ENCODE measurements around the gene AAGAB.
A peak's percentile ranks its signal among the peaks of the same experiment; 100 is the strongest.
"Not testable (repeated sequence)": the region's sequence is repeated elsewhere in the genome, so short reads cannot be mapped to it uniquely, and the experiment has no call there.

Gene AAGAB
- total RNA-seq: 18.1 to 43.0 reads per million in 2 donors

GRCh38 chr15:67254238-67255175 is at the start of gene AAGAB, which contains the start of gene IQCH:
Gene AAGAB (minus strand): TSS chr15:67254661. CDS start chr15:67254631, 30 bp downstream.
Gene IQCH (plus strand): TSS chr15:67254786. CDS start chr15:67254897, 111 bp downstream.
- peak; percentile 88 to 97 (median 95) for DNase-seq

- peak in 2 of 5 experiments; percentile 11 to 63 for DNase-seq
Observed at GRCh38 chr15:67303490-67304363, 49.3 kb upstream of the AAGAB start.

- peak in 1 of 5 experiments; percentile 48 for DNase-seq
Observed at GRCh38 chr15:67300266-67301025, 46.0 kb upstream of the AAGAB start.

GRCh38 chr15:67296684-67297083 is 42.2 kb upstream of the AAGAB start:
- DNase-seq: no peak

- no peak for DNase-seq
Observed at GRCh38 chr15:67296188-67296587, 41.7 kb upstream of the AAGAB start.

- DNase-seq: no peak
Observed at GRCh38 chr15:67290319-67290718, 35.9 kb upstream of the AAGAB start.

GRCh38 chr15:67286400-67286799 is 31.9 kb upstream of the AAGAB start:
- not testable (repeated sequence) for DNase-seq

- not testable (repeated sequence) for DNase-seq
Observed at GRCh38 chr15:67285625-67286024, 31.2 kb upstream of the AAGAB start.

GRCh38 chr15:67281714-67282113 is 27.3 kb upstream of the AAGAB start:
- no peak for DNase-seq

- no peak for DNase-seq
Observed at GRCh38 chr15:67280217-67280616, 25.8 kb upstream of the AAGAB start.

GRCh38 chr15:67276666-67277065 is 22.2 kb upstream of the AAGAB start:
- DNase-seq: no peak

- DNase-seq: no peak
Observed at GRCh38 chr15:67274236-67274635, 19.8 kb upstream of the AAGAB start.

GRCh38 chr15:67267951-67268941 is 13.8 kb upstream of the AAGAB start:
- DNase-seq: peak in 1 of 5 experiments; percentile 34

- DNase-seq: no peak
Observed at GRCh38 chr15:67267440-67267839, 13.0 kb upstream of the AAGAB start.

- no peak for DNase-seq
Observed at GRCh38 chr15:67266870-67267269, 12.4 kb upstream of the AAGAB start.

- DNase-seq: no peak
Observed at GRCh38 chr15:67259806-67260205, 5.3 kb upstream of the AAGAB start.

GRCh38 chr15:67259379-67259778 is 4.9 kb upstream of the AAGAB start:
- no peak for DNase-seq

GRCh38 chr15:67258412-67258811 is 4.0 kb upstream of the AAGAB start:
- DNase-seq: not testable (repeated sequence)

- DNase-seq: no peak
Observed at GRCh38 chr15:67256051-67256450, 1.6 kb upstream of the AAGAB start.

- peak in 1 of 5 experiments; percentile 9 for DNase-seq
Observed at GRCh38 chr15:67253549-67254237, 768 bp downstream of the AAGAB start.
